GM12873 (cell line): Measurements from ENCODE around the gene SP2.

Experiments used
- CTCF ChIP-seq: IDR thresholded peaks from 2 replicates; pipeline ENCODE4 v1.5.1; 2012; ENCODE audit warnings: low read depth, mild to moderate bottlenecking, moderate library complexity, low read length, control low read depth; ENCODE audit not compliant: insufficient read depth; ENCODE audit errors: missing control alignments

Gene SP2

GRCh38 chr17:47862621-47863440, 33.2 kb upstream of the SP2 start:
- TF ChIP-seq CTCF = no peak

GRCh38 chr17:47864791-47865216, 31.2 kb upstream of the SP2 start:
- TF ChIP-seq CTCF = no peak

- no peak for TF ChIP-seq CTCF
Measured at GRCh38 chr17:47866941-47867340, 29.1 kb upstream of the SP2 start.

- TF ChIP-seq CTCF = no peak
Measured at GRCh38 chr17:47867813-47868533, 28.1 kb upstream of the SP2 start.

- no peak for TF ChIP-seq CTCF
Measured at GRCh38 chr17:47869114-47869513, 26.9 kb upstream of the SP2 start.

- TF ChIP-seq CTCF = no peak
Measured at GRCh38 chr17:47870056-47870455, 26.0 kb upstream of the SP2 start.

- TF ChIP-seq CTCF = no peak
Measured at GRCh38 chr17:47871048-47871447, 25.0 kb upstream of the SP2 start.
